ENCODE results near the gene CILP. TPM values are rescaled to one million over a fixed set of nuclear protein-coding genes. Genes with fewer than 3 reads are reported as not detected.
A peak's percentile ranks its signal among the peaks of the same experiment; 100 is the strongest.

The CILP gene
- total RNA-seq, result 0.12 and 0.14 TPM in 2 replicates
- long read RNA-seq, result 0 reads

DNA sequence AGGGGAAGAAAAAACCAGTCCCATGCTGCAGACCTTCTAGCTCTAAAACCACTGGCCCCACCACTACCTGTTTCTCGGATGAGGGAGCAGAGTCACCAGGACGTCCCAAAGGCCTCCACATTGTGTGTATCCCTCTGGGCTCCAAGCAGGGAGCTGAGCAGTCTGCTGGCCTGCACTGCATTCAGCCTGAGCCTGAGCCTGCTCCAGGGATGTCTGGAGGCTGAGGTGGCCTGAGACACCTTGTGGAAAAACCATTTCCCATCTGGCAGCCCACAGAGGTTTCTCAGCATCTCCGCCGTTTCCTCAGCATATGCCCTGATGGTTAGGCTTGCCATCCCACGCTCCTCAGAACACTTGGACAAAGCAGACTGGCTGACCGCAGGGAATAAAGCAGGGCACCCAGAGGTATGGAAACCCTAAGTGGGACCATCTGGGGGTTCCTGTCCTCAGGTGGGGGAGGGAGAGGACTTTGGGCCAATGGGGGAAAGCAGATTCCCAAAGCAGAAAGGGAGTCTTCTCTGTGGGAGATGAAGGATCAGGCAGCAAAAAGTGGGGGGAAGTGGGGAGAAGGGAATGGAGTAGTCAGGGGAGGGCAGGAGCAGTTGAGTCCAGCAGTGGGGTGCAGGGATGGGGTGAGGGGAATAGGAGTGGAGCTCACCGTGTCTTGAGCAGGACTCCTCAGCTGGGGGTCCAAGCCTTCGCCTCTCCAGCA is at the start of gene CILP:
Gene CILP (minus strand): TSS at position 704 of the 712 bp plus-strand sequence. CDS start 1,718 bp downstream, outside the sequence.
- H3K27me3 Mint-ChIP-seq (ENCODE audit: low read depth), result no peaks in the 10 kb centered on the region
- H3K4me3 Mint-ChIP-seq, result no peak within 1 kb of the TSS
- no peak within 1 kb of the TSS for H3K27ac Mint-ChIP-seq (ENCODE audit: unreplicated experiment)

GRCh38 chr15:65260968-65261367 is 49.7 kb upstream of the CILP start:
- no peak overlapping the region for H3K4me3 Mint-ChIP-seq
- TF ChIP-seq, protein P1, sequence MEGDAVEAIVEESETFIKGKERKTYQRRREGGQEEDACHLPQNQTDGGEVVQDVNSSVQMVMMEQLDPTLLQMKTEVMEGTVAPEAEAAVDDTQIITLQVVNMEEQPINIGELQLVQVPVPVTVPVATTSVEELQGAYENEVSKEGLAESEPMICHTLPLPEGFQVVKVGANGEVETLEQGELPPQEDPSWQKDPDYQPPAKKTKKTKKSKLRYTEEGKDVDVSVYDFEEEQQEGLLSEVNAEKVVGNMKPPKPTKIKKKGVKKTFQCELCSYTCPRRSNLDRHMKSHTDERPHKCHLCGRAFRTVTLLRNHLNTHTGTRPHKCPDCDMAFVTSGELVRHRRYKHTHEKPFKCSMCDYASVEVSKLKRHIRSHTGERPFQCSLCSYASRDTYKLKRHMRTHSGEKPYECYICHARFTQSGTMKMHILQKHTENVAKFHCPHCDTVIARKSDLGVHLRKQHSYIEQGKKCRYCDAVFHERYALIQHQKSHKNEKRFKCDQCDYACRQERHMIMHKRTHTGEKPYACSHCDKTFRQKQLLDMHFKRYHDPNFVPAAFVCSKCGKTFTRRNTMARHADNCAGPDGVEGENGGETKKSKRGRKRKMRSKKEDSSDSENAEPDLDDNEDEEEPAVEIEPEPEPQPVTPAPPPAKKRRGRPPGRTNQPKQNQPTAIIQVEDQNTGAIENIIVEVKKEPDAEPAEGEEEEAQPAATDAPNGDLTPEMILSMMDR (conservative IDR thresholded peaks at IDR 0.05), result no peak
- H3K9me3 Mint-ChIP-seq, result no peaks in the 10 kb centered on the region
- peak overlapping the region; percentile 14 for H3K27ac Mint-ChIP-seq (ENCODE audit: unreplicated experiment)
- H3K27me3 Mint-ChIP-seq (ENCODE audit: low read depth), result no peaks in the 10 kb centered on the region
- H3K36me3 Mint-ChIP-seq (ENCODE audit: low read depth), result peaks cover 12% of the 10 kb centered on the region
- DNase-seq (ENCODE audit: low read depth, low spot score), result no peak
- H3K4me1 Mint-ChIP-seq, result peaks cover 2% of the 10 kb centered on the region

More for the DNA sequence above, at the start of gene CILP:
- Mint-ChIP-seq H3K9me3 (no peaks in the 10 kb centered on the region), H3K4me1 (no peaks in the 10 kb centered on the region), H3K36me3 (ENCODE audit: low read depth) (no peaks in the 10 kb centered on the region)
- TF ChIP-seq, protein P1 (conservative IDR thresholded peaks at IDR 0.05), result no peak
- no peak for DNase-seq (ENCODE audit: low read depth, low spot score)

GRCh38 chr15:65259367-65259797 is 48.1 kb upstream of the CILP start:
- TF ChIP-seq, protein P1 (conservative IDR thresholded peaks at IDR 0.05), result no peak
- no peaks in the 10 kb centered on the region for H3K27me3 Mint-ChIP-seq (ENCODE audit: low read depth)
- no peak overlapping the region for H3K4me3 Mint-ChIP-seq
- peaks cover 12% of the 10 kb centered on the region for H3K36me3 Mint-ChIP-seq (ENCODE audit: low read depth)
- H3K9me3 Mint-ChIP-seq, result no peaks in the 10 kb centered on the region
- no peak overlapping the region for H3K27ac Mint-ChIP-seq (ENCODE audit: unreplicated experiment)
- DNase-seq (ENCODE audit: low read depth, low spot score), result no peak
- peaks cover 13% of the 10 kb centered on the region for H3K4me1 Mint-ChIP-seq

DNA sequence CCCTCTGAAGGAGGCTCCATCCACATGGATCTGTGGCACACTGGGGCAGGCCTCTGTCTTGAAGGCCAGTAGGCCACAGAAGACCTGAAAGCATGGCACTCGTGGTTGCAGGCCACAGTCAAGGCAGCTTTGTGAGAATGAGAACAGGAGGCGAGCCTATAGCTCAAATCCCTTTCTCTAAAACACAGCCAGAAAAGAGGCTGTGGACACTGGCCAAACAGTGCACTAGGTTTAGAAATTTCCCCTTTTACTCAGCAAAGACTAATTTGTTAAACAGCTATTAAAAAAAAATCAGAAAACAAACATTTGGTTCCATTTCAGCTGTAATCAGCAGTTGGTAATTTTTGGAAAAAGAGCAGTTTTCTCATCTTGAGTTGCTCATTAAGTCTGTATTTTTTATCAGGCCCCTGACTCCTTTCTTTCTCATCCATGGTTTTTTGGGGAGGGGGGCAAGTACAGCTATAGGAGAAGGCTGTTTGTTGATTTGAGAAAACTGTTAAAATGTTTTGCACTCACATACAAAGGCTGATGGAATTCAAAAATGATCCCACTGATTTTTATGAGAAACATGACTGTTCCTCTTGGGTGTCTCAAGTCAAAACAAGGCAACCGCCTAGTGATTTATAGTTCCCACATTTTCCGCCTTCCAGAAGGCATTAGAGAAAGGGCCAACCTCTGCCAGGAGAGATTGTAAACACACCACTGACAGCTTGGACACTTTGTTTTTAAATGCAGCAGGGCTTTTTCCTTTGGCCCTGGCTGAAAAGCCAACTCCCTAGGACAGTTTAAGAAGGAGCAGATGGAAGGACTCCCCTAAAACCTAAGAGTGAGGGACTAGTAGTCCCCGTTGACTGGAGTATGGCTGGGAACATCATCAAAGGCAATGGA is 47.3 kb upstream of the CILP start:
- H3K27ac Mint-ChIP-seq (ENCODE audit: unreplicated experiment), result no peak overlapping the region
- H3K27me3 Mint-ChIP-seq (ENCODE audit: low read depth), result no peaks in the 10 kb centered on the region
- peaks cover 17% of the 10 kb centered on the region for H3K4me1 Mint-ChIP-seq
- no peaks in the 10 kb centered on the region for H3K9me3 Mint-ChIP-seq
- H3K4me3 Mint-ChIP-seq, result no peak overlapping the region
- peaks cover 16% of the 10 kb centered on the region for H3K36me3 Mint-ChIP-seq (ENCODE audit: low read depth)
- TF ChIP-seq, protein P1 (conservative IDR thresholded peaks at IDR 0.05), result no peak
- DNase-seq (ENCODE audit: low read depth, low spot score), result no peak

GRCh38 chr15:65255486-65256140 is 44.3 kb upstream of the CILP start:
- H3K36me3 Mint-ChIP-seq (ENCODE audit: low read depth), result peaks cover 10% of the 10 kb centered on the region
- no peak for DNase-seq (ENCODE audit: low read depth, low spot score)
- H3K4me1 Mint-ChIP-seq, result peaks cover 17% of the 10 kb centered on the region
- TF ChIP-seq, protein P1 (conservative IDR thresholded peaks at IDR 0.05), result no peak
- no peak overlapping the region for H3K4me3 Mint-ChIP-seq
- H3K27ac Mint-ChIP-seq (ENCODE audit: unreplicated experiment), result no peak overlapping the region
- no peaks in the 10 kb centered on the region for H3K27me3 Mint-ChIP-seq (ENCODE audit: low read depth)
- H3K9me3 Mint-ChIP-seq, result no peaks in the 10 kb centered on the region
